Liver (tissue), 9 donors: ENCODE data around the gene TNNI3. TPM values are rescaled to one million over a fixed set of nuclear protein-coding genes. Genes with fewer than 3 reads are reported as not detected.

ENCODE experiments used
- DNase-seq: peaks from one replicate; pipeline ENCODE4 v3.0.0-alpha.2; 2017; ENCODE audit warnings: low spot score
- H3K27ac ChIP-seq, 2 donors: one replicate each; pipeline ENCODE4 v1.7.0; 2013; ENCODE audit warnings: inconsistent platforms in 2 of 2, low read length in 2 of 2, control low read depth in 1 of 2, low read depth in 1 of 2, mild to moderate bottlenecking in 1 of 2
- H3K27me3 ChIP-seq, 4 donors: one replicate each; pipeline versions ENCODE4 v1.6.1 to v1.7.0; 2013; ENCODE audit warnings: low read length in 3 of 4, inconsistent platforms in 1 of 4, mild to moderate bottlenecking in 1 of 4, moderate library complexity in 1 of 4; ENCODE audit not compliant: control insufficient read depth in 4 of 4, insufficient read depth in 4 of 4
- H3K36me3 ChIP-seq, 4 donors: one replicate each; pipeline versions ENCODE4 v1.6.1 to v1.7.0; 2013; ENCODE audit warnings: low read length in 3 of 4, mild to moderate bottlenecking in 3 of 4, low read depth in 1 of 4, moderate library complexity in 1 of 4; ENCODE audit not compliant: control insufficient read depth in 4 of 4, insufficient read depth in 3 of 4
- H3K4me1 ChIP-seq, 4 donors: one replicate each; pipeline versions ENCODE4 v1.6.1 to v1.7.0; 2013; ENCODE audit warnings: low read length in 3 of 4, mild to moderate bottlenecking in 3 of 4, moderate library complexity in 1 of 4; ENCODE audit not compliant: control insufficient read depth in 4 of 4, insufficient read depth in 4 of 4
- H3K4me3 ChIP-seq, 3 donors: one replicate each; pipeline versions ENCODE4 v1.6.1 to v1.7.0; 2013; ENCODE audit warnings: low read length in 3 of 3, control low read depth in 1 of 3, low read depth in 1 of 3, mild to moderate bottlenecking in 1 of 3
- H3K9ac ChIP-seq, 2 donors: one replicate each; pipeline ENCODE4 v1.7.0; 2013; ENCODE audit warnings: low read length in 2 of 2, mild to moderate bottlenecking in 2 of 2, moderate library complexity in 2 of 2, control low read depth in 1 of 2, low read depth in 1 of 2
- H3K9me3 ChIP-seq, 4 donors: one replicate each; pipeline versions ENCODE4 v1.6.1 to v1.7.0; 2013; ENCODE audit warnings: low read length in 3 of 4; ENCODE audit not compliant: control insufficient read depth in 4 of 4
- ATF3 ChIP-seq: IDR thresholded peaks from 2 replicates; pipeline ENCODE4 v1.6.1; 2016; ENCODE audit warnings: antibody characterized with exemption
- CTCF ChIP-seq: fragments of 150-350 bp; IDR thresholded peaks from 2 replicates; pipeline ENCODE4 v1.5.1; 2017; ENCODE audit warnings: improper control_type of control experiment, low read depth, low read length; ENCODE audit not compliant: missing input control
- EGR1 ChIP-seq, 2 donors: IDR thresholded peaks; 2 replicates each; pipeline ENCODE4 v1.6.1; 2016 to 2018; ENCODE audit warnings: antibody characterized with exemption in 2 of 2, low read depth in 2 of 2
- FOXA2 ChIP-seq: IDR thresholded peaks from 2 replicates; pipeline ENCODE4 v1.6.1; 2016; ENCODE audit warnings: antibody characterized with exemption
- GABPA ChIP-seq, 2 donors: IDR thresholded peaks in 1 of 2; conservative IDR thresholded peaks in 1 of 2; 2 replicates each; pipeline ENCODE4 v1.6.1; 2016; ENCODE audit warnings: antibody characterized with exemption in 2 of 2, mild to moderate bottlenecking in 1 of 2, moderate library complexity in 1 of 2
- HNF4A ChIP-seq, 2 donors: conservative IDR thresholded peaks; 2 replicates each; pipeline ENCODE4 v1.6.1; 2016; ENCODE audit warnings: antibody characterized with exemption in 2 of 2, mild to moderate bottlenecking in 2 of 2
- REST ChIP-seq: IDR thresholded peaks from 2 replicates; pipeline ENCODE4 v1.6.1; 2016; ENCODE audit warnings: antibody characterized with exemption, mild to moderate bottlenecking
- SP1 ChIP-seq: IDR thresholded peaks from 2 replicates; pipeline ENCODE4 v1.6.1; 2018; ENCODE audit warnings: antibody characterized with exemption, mild to moderate bottlenecking
- ZBTB33 ChIP-seq: IDR thresholded peaks from 2 replicates; pipeline ENCODE4 v1.6.1; 2016; ENCODE audit warnings: antibody characterized with exemption
- WGBS: extraction: QIAGEN DNeasy Blood & Tissue Kit; methylation state at CpG from one replicate; pipeline ENCODE4 v1.1.7; 2013; 5-methylcytosine and 5-hydroxymethylcytosine counted together
- polyA plus RNA-seq, 2 donors: library from polyadenylated mRNA; stranded (reverse) in 1 of 2; unstranded in 1 of 2; fragments of 200-250 nt in 1 of 2; fragments of >200 nt in 1 of 2; fragmentation: Nextera tagmentation in 1 of 2; extraction: Ambion mirVana in 1 of 2; gene quantifications; one replicate each; pipeline versions ENCODE4 v1.2.1 to v1.2.3, GENCODE V29; 2013 to 2015
- total RNA-seq, 2 donors: library from RNA; depleted of rRNA; stranded (reverse); fragments of >200 nt; gene quantifications; one replicate each; pipeline ENCODE4 v1.2.3, GENCODE V29; 2014
- donor health status: healthy.
- donor health status: healthy.
- donor health status: healthy.
- donor health status: healthy.
- donor health status: healthy.

TNNI3 gene
- total and polyA plus RNA-seq, 4 donors, result not detected

GRCh38 chr19:55179606-55180484 lies 22.3 kb upstream of the TNNI3 start, which contains the start of gene SYT5:
SYT5 (minus strand) TSS chr19:55180289; CDS start chr19:55179041, 1,248 bp downstream.
- peaks cover 2 to 9% (median 5%) of the 10 kb centered on the region in 4 donors for H3K27me3 ChIP-seq
- no peak within 1 kb of the TSS for H3K9ac ChIP-seq
- DNase-seq, result peak; percentile 61

GRCh38 chr19:55178781-55179599 lies 21.5 kb upstream of the TNNI3 start:
- Histone ChIP-seq H3K27ac (no peak overlapping the region), H3K9ac (no peak overlapping the region), H3K4me1 (peaks cover 2 to 8% (median 7%) of the 10 kb centered on the region in 4 donors), H3K36me3 (peaks cover 0 to 2% (median 0%) of the 10 kb centered on the region in 4 donors), H3K27me3 (peaks cover 2 to 10% (median 7%) of the 10 kb centered on the region in 4 donors), H3K9me3 (no peaks in the 10 kb centered on the region), H3K4me3 (no peak overlapping the region)
- 10% methylated on average over 61 of the region's 61 CpGs for WGBS
- peak; percentile 66 for DNase-seq
- TF ChIP-seq ATF3, result no peak

More at GRCh38 chr19:55179606-55180484, 22.3 kb upstream of the TNNI3 start, which contains the start of gene SYT5:
- Histone ChIP-seq H3K27ac (no peak within 1 kb of the TSS), H3K9me3 (no peaks in the 10 kb centered on the region), H3K36me3 (peaks cover 0 to 2% (median 0%) of the 10 kb centered on the region in 4 donors), H3K4me3 (no peak within 1 kb of the TSS), H3K4me1 (peaks cover 2 to 8% (median 7%) of the 10 kb centered on the region in 4 donors)
- no peak for TF ChIP-seq EGR1 (IDR thresholded peaks at IDR 0.05; ENCODE audit: low read depth in 2 of 2)
- TF ChIP-seq REST, result peak; percentile 99
- no peak for TF ChIP-seq GABPA (IDR thresholded peaks at IDR 0.05 in 1 of 2, conservative IDR thresholded peaks at IDR 0.05 in 1 of 2)
- WGBS, result 7% methylated on average over 68 of the region's 68 CpGs

GRCh38 chr19:55176076-55176475 lies 18.5 kb upstream of the TNNI3 start:
- DNase-seq, result no peak
- H3K9ac ChIP-seq, result no peak overlapping the region
- 26% methylated on average over 2 of the region's 2 CpGs for WGBS
- no peaks in the 10 kb centered on the region for H3K36me3 ChIP-seq
- TF ChIP-seq EGR1 (IDR thresholded peaks at IDR 0.05; ENCODE audit: low read depth in 2 of 2), result no peak
- TF ChIP-seq FOXA2, result no peak
- no peak for TF ChIP-seq CTCF
- TF ChIP-seq SP1, result no peak
- TF ChIP-seq ZBTB33, result no peak
- no peak for TF ChIP-seq HNF4A (conservative IDR thresholded peaks at IDR 0.05)
- no peak overlapping the region for H3K4me3 ChIP-seq
- no peak overlapping the region for H3K27ac ChIP-seq
- peaks cover 3 to 12% (median 10%) of the 10 kb centered on the region in 4 donors for H3K27me3 ChIP-seq
- no peaks in the 10 kb centered on the region for H3K9me3 ChIP-seq
- peaks cover 2 to 8% (median 7%) of the 10 kb centered on the region in 4 donors for H3K4me1 ChIP-seq
